Tibial nerve (tissue), 4 donors: ENCODE results near the gene ADAM10. TPM values are rescaled to one million over a fixed set of nuclear protein-coding genes. Genes with fewer than 3 reads are reported as not detected.

Source experiments
- DNase-seq, 2 donors: peaks; one replicate each; pipeline ENCODE4 v3.0.0-alpha.2; 2019; ENCODE audit warnings: low spot score in 2 of 2
- H3K27ac ChIP-seq, 4 donors: fragments of 200-600 bp; sonication (generic) in 3 of 4; one replicate each; pipeline ENCODE4 v1.5.1; 2017 to 2019; ENCODE audit warnings: mild to moderate bottlenecking in 1 of 4
- H3K27me3 ChIP-seq, 2 donors: fragments of 200-600 bp; sonication (generic) in 1 of 2; one replicate each; pipeline versions ENCODE4 v1.5.1 to v1.6.0; 2017 to 2019
- H3K36me3 ChIP-seq, 3 donors: fragments of 200-600 bp; sonication (generic); one replicate each; pipeline ENCODE4 v1.5.1; 2018 to 2019
- H3K4me1 ChIP-seq, 4 donors: fragments of 200-600 bp; sonication (generic) in 3 of 4; one replicate each; pipeline ENCODE4 v1.5.1; 2017 to 2019
- H3K4me3 ChIP-seq, 4 donors: fragments of 200-600 bp; sonication (generic) in 3 of 4; one replicate each; pipeline ENCODE4 v1.5.1; 2017 to 2019; ENCODE audit warnings: mild to moderate bottlenecking in 1 of 4, moderate library complexity in 1 of 4
- H3K9me3 ChIP-seq, 4 donors: fragments of 200-600 bp; sonication (generic) in 3 of 4; one replicate each; pipeline ENCODE4 v1.5.1; 2017 to 2019
- CTCF ChIP-seq, 5 experiments: fragments of 200-600 bp in 3 of 5; fragments of 450-650 bp in 2 of 5; sonication (generic) in 3 of 5; IDR thresholded peaks; one replicate each; pipeline ENCODE4 v1.5.1; 2016 to 2019; ENCODE audit warnings: antibody characterized with exemption in 5 of 5, mild to moderate bottlenecking in 3 of 5, moderate library complexity in 2 of 5
- EP300 ChIP-seq, 2 donors: sonication (generic); formaldehyde crosslinking; IDR thresholded peaks; one replicate each; pipeline ENCODE4 v1.6.1; 2017; ENCODE audit warnings: antibody characterized with exemption in 2 of 2, mild to moderate bottlenecking in 1 of 2
- POLR2A ChIP-seq, 2 donors: fragments of 450-650 bp; IDR thresholded peaks; one replicate each; pipeline ENCODE4 v1.6.1; 2017; ENCODE audit warnings: antibody characterized with exemption in 2 of 2, mild to moderate bottlenecking in 2 of 2, moderate library complexity in 2 of 2
- WGBS, 2 donors: methylation state at CpG; one replicate each; pipeline ENCODE4 v1.1.5; 2018; 5-methylcytosine and 5-hydroxymethylcytosine counted together
- total RNA-seq, 4 donors: library from RNA; depleted of rRNA; stranded (reverse); fragments of >200 nt; gene quantifications; one replicate each; pipeline ENCODE4 v1.1.0, GENCODE V29; 2016

Gene ADAM10
- total RNA-seq, 4 donors from 2014 or later: 64.8 to 132 (median 94.3) TPM

GRCh38 chr15:58716027-58716426, 33.5 kb downstream of the ADAM10 start:
- Histone ChIP-seq H3K4me1 (peaks cover 0 to 15% (median 5%) of the 10 kb centered on the region in 4 donors), H3K36me3 (peaks cover 0 to 29% (median 0%) of the 10 kb centered on the region in 3 donors), H3K27ac (no peak overlapping the region), H3K27me3 (no peaks in the 10 kb centered on the region), H3K4me3 (no peak overlapping the region), H3K9me3 (peaks cover 0 to 5% (median 0%) of the 10 kb centered on the region in 4 donors)
- no peak for TF ChIP-seq EP300 (IDR thresholded peaks at IDR 0.05)
- TF ChIP-seq CTCF (IDR thresholded peaks at IDR 0.05): no peak
- no peak for TF ChIP-seq POLR2A (IDR thresholded peaks at IDR 0.05)
- WGBS, 2 donors: 85 to 88% methylated on average over 4 of the region's 4 CpGs
- no peak for DNase-seq

DNA sequence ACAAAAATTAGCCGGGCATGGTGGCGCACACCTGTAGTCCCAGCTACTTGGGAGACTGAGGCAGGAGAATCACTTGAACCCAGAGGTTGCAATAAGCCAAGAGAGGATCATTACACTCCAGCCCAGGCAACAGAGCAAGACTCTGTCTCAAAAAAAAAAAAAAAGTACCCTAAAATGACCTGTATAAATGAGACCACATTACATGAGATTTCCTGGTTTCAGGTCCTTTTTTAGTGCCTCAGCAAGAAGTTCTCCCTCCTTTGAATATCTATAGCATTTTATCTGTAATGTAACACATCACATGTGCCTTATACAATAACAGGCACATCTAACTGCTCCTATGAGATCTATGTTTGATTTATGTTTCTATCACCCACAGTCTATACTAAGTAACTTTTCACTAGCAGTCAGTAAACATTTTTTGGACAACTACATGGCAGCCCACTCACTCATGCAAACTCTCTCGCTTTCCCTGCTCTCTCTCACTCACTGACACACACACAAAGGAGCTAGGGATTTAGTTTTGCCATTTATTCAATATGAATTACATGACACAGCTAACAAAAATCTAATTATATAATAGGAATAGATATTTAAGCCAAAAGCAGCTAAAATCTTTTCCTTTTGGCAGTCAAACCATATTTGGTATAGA, 34.1 kb downstream of the ADAM10 start:
- Histone ChIP-seq H3K27ac (no peak overlapping the region), H3K9me3 (peaks cover 0 to 5% (median 0%) of the 10 kb centered on the region in 4 donors), H3K27me3 (no peaks in the 10 kb centered on the region), H3K4me3 (no peak overlapping the region), H3K4me1 (peaks cover 0 to 9% (median 3%) of the 10 kb centered on the region in 4 donors), H3K36me3 (peaks cover 0 to 29% (median 0%) of the 10 kb centered on the region in 3 donors)
- WGBS, 2 donors: 85 to 90% methylated on average over 3 of the region's 3 CpGs
- DNase-seq: no peak
- no peak for TF ChIP-seq POLR2A (IDR thresholded peaks at IDR 0.05)
- TF ChIP-seq CTCF (IDR thresholded peaks at IDR 0.05): no peak
- TF ChIP-seq EP300 (IDR thresholded peaks at IDR 0.05): no peak

GRCh38 chr15:58710701-58711100, 38.8 kb downstream of the ADAM10 start:
- Histone ChIP-seq H3K4me1 (peaks cover 0 to 8% (median 0%) of the 10 kb centered on the region in 4 donors), H3K9me3 (no peaks in the 10 kb centered on the region), H3K27me3 (no peaks in the 10 kb centered on the region), H3K4me3 (no peak overlapping the region), H3K36me3 (peaks cover 0 to 33% (median 0%) of the 10 kb centered on the region in 3 donors), H3K27ac (no peak overlapping the region)
- TF ChIP-seq POLR2A (IDR thresholded peaks at IDR 0.05): no peak
- no peak for TF ChIP-seq CTCF (IDR thresholded peaks at IDR 0.05)
- no peak for TF ChIP-seq EP300 (IDR thresholded peaks at IDR 0.05)
- no peak for DNase-seq

DNA sequence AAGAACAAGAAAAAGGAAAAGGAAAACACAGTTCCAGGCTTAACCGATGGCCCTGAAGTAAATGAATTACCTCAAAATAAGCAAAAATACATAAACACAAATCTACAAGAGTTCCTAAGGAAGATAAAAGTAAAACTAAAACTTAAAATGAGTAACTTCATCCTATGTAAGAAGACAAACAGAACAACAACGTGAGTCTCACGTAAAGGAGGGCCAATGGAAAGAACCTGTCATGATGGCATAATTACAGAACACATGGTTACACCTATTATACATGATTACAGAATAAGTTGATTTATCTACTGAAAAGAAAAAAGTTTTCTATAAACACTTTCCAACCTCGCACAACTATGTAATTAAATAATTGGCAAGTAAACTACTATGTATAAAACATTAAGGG, 42.1 kb downstream of the ADAM10 start:
- H3K4me3 ChIP-seq: no peak overlapping the region
- 89 to 94% methylated on average over 4 of the region's 4 CpGs for WGBS, 2 donors
- no peak for DNase-seq

More for the DNA sequence above, 42.1 kb downstream of the ADAM10 start:
- Histone ChIP-seq H3K27ac (no peak overlapping the region), H3K4me1 (peaks cover 0 to 4% (median 0%) of the 10 kb centered on the region in 4 donors), H3K27me3 (no peaks in the 10 kb centered on the region), H3K36me3 (peaks cover 0 to 21% (median 0%) of the 10 kb centered on the region in 3 donors), H3K9me3 (no peaks in the 10 kb centered on the region)
- no peak for TF ChIP-seq EP300 (IDR thresholded peaks at IDR 0.05)
- no peak for TF ChIP-seq POLR2A (IDR thresholded peaks at IDR 0.05)
- TF ChIP-seq CTCF (IDR thresholded peaks at IDR 0.05): no peak
